ENCODE results near the gene DLGAP1.

Gene DLGAP1

GRCh38 chr18:3526421-3527354 lies 928.4 kb downstream of the DLGAP1 start:
- H3K4me1 ChIP-seq: peaks cover 2% of the 10 kb centered on the region; the same call in 1 of the 2 replicates
- H3K9me3 ChIP-seq: no peaks in the 10 kb centered on the region
- TF ChIP-seq, protein P1, sequence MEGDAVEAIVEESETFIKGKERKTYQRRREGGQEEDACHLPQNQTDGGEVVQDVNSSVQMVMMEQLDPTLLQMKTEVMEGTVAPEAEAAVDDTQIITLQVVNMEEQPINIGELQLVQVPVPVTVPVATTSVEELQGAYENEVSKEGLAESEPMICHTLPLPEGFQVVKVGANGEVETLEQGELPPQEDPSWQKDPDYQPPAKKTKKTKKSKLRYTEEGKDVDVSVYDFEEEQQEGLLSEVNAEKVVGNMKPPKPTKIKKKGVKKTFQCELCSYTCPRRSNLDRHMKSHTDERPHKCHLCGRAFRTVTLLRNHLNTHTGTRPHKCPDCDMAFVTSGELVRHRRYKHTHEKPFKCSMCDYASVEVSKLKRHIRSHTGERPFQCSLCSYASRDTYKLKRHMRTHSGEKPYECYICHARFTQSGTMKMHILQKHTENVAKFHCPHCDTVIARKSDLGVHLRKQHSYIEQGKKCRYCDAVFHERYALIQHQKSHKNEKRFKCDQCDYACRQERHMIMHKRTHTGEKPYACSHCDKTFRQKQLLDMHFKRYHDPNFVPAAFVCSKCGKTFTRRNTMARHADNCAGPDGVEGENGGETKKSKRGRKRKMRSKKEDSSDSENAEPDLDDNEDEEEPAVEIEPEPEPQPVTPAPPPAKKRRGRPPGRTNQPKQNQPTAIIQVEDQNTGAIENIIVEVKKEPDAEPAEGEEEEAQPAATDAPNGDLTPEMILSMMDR (IDR thresholded peaks at IDR 0.05; ENCODE audit: low read depth, low read length): no peak
- no peak for DNase-seq
- H3K4me3 ChIP-seq (ENCODE audit: low read depth, low read length): no peak overlapping the region
- H3K27me3 ChIP-seq: no peaks in the 10 kb centered on the region
- no peaks in the 10 kb centered on the region for H3K36me3 ChIP-seq

- no peaks in the 10 kb centered on the region for H3K27me3 ChIP-seq
- TF ChIP-seq, protein P1 (IDR thresholded peaks at IDR 0.05; ENCODE audit: low read depth, low read length): no peak
- DNase-seq: no peak
- H3K4me1 ChIP-seq: peaks cover 2% of the 10 kb centered on the region; the same call in 1 of the 2 replicates
- no peaks in the 10 kb centered on the region for H3K9me3 ChIP-seq
- no peaks in the 10 kb centered on the region for H3K36me3 ChIP-seq
- no peak overlapping the region for H3K4me3 ChIP-seq (ENCODE audit: low read depth, low read length)
Measured at GRCh38 chr18:3525870-3526420, 929.2 kb downstream of the DLGAP1 start.

DNA sequence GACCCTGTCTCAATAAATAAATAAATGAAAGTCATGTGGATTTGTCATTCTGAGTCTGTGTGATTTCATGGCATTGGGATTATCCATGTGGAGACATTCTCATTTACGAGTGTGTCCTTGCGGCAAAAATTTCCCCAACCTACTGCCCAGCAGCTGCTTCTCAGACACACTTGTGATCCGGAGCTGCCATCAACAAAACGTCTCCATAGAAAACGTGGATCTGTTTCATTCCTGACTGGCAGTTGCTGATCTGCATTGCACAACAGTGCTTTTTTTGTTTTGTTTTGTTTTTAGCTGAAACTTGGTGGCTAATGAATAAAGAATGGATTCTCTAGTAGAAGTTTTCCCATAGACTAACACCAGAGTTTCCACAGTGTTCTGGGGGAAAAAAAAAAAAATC lies 930.4 kb downstream of the DLGAP1 start:
- no peak overlapping the region for H3K4me3 ChIP-seq (ENCODE audit: low read depth, low read length)
- TF ChIP-seq, protein P1 (IDR thresholded peaks at IDR 0.05; ENCODE audit: low read depth, low read length): no peak

DNA sequence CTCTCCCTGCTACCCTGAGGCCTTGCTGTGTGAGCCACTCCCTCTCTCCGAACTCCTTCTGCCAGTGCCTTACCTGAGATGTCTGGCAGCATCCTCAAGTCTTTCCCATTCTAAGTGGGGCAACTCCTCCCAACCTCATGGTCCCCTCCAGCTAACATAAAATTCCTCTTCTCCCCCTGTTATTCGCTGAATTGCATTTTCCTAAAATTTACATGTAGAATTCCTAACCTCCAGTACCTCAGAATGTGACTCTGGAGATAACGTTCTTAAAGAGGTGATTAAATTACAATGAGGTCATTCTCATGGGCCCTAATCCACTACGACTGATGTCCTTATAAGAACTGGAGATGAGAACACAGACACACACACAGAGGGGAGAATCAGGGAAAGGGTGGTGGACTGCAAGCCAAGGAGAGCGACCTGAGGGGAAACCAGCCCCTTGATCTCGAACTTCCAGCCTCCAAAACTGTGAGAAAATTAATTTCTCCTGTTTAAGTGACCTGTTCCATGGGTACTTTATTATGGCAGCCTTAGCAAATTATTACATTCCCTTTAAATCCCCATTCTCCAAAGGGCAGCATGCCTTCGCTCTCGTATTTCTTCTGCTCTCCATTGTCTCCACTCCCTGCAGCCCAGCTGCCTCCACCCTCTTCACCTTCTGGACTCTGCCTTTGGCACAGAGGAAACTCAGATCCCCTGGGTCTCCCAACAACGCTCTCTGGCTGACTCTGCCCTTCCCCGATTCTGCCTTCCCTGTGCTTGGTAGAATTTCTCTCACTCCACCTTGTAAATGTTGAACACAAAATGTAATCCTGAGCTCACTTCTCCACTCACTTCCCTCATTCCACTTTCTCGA lies 934.6 kb downstream of the DLGAP1 start:
- Histone ChIP-seq H3K36me3 (no peaks in the 10 kb centered on the region), H3K4me3 (ENCODE audit: low read depth, low read length) (no peak overlapping the region), H3K4me1 (no peaks in the 10 kb centered on the region), H3K27me3 (no peaks in the 10 kb centered on the region), H3K9me3 (no peaks in the 10 kb centered on the region)
- TF ChIP-seq, protein P1 (IDR thresholded peaks at IDR 0.05; ENCODE audit: low read depth, low read length): no peak
- DNase-seq: no peak

More for the DNA sequence above, 930.4 kb downstream of the DLGAP1 start:
- H3K4me1 ChIP-seq: no peaks in the 10 kb centered on the region
- DNase-seq: no peak
- no peaks in the 10 kb centered on the region for H3K9me3 ChIP-seq
- H3K36me3 ChIP-seq: no peaks in the 10 kb centered on the region
- no peaks in the 10 kb centered on the region for H3K27me3 ChIP-seq

GRCh38 chr18:3514312-3515216 lies 940.5 kb downstream of the DLGAP1 start:
- H3K4me1 ChIP-seq: no peaks in the 10 kb centered on the region
- no peaks in the 10 kb centered on the region for H3K36me3 ChIP-seq
- H3K27me3 ChIP-seq: no peaks in the 10 kb centered on the region
- H3K4me3 ChIP-seq (ENCODE audit: low read depth, low read length): no peak overlapping the region
- H3K9me3 ChIP-seq: no peaks in the 10 kb centered on the region
- TF ChIP-seq, protein P1 (IDR thresholded peaks at IDR 0.05; ENCODE audit: low read depth, low read length): no peak
- no peak for DNase-seq
